GM19193 (cell line): ENCODE results near the gene STAT1.

ENCODE experiments used
- POLR2A ChIP-seq: IDR thresholded peaks from 4 replicates; pipeline ENCODE4 v1.6.1; 2011; ENCODE audit not compliant: insufficient read depth, insufficient read length; ENCODE audit errors: extremely low read depth

STAT1 gene

GRCh38 chr2:191039616-191040015 lies 25.6 kb upstream of the STAT1 start:
- no peak for TF ChIP-seq POLR2A

GRCh38 chr2:191038741-191039140 lies 24.8 kb upstream of the STAT1 start:
- no peak for TF ChIP-seq POLR2A

GRCh38 chr2:191038241-191038725 lies 24.3 kb upstream of the STAT1 start:
- TF ChIP-seq POLR2A, result no peak

GRCh38 chr2:191037351-191037750 lies 23.4 kb upstream of the STAT1 start:
- no peak for TF ChIP-seq POLR2A

GRCh38 chr2:191036363-191036762 lies 22.4 kb upstream of the STAT1 start:
- TF ChIP-seq POLR2A, result no peak

GRCh38 chr2:191032588-191033429 lies 18.8 kb upstream of the STAT1 start:
- TF ChIP-seq POLR2A, result no peak

GRCh38 chr2:191031256-191031655 lies 17.3 kb upstream of the STAT1 start:
- TF ChIP-seq POLR2A, result no peak

GRCh38 chr2:191030521-191031154 lies 16.7 kb upstream of the STAT1 start:
- no peak for TF ChIP-seq POLR2A

GRCh38 chr2:191029280-191029950 lies 15.4 kb upstream of the STAT1 start:
- TF ChIP-seq POLR2A, result no peak

GRCh38 chr2:191026377-191026776 lies 12.4 kb upstream of the STAT1 start:
- TF ChIP-seq POLR2A, result no peak

GRCh38 chr2:191025135-191025534 lies 11.2 kb upstream of the STAT1 start:
- TF ChIP-seq POLR2A, result no peak

GRCh38 chr2:191023235-191023679 lies 9.3 kb upstream of the STAT1 start:
- TF ChIP-seq POLR2A, result no peak

GRCh38 chr2:191020742-191021381 lies 6.9 kb upstream of the STAT1 start:
- peak; percentile 2 for TF ChIP-seq POLR2A

- TF ChIP-seq POLR2A, result peak; percentile 97
Measured at GRCh38 chr2:191020221-191020741, 6.3 kb upstream of the STAT1 start.

- TF ChIP-seq POLR2A, result no peak
Measured at GRCh38 chr2:191019376-191019775, 5.4 kb upstream of the STAT1 start.
